NCI-H2196 (cell line): Measurements from ENCODE around the gene DACH1.

ENCODE experiments used
- DNase-seq: peaks from one replicate; lab custom pipeline; 2025; ENCODE audit not compliant: unreplicated experiment; lab: John Stamatoyannopoulos, UW

The DACH1 gene

DNA sequence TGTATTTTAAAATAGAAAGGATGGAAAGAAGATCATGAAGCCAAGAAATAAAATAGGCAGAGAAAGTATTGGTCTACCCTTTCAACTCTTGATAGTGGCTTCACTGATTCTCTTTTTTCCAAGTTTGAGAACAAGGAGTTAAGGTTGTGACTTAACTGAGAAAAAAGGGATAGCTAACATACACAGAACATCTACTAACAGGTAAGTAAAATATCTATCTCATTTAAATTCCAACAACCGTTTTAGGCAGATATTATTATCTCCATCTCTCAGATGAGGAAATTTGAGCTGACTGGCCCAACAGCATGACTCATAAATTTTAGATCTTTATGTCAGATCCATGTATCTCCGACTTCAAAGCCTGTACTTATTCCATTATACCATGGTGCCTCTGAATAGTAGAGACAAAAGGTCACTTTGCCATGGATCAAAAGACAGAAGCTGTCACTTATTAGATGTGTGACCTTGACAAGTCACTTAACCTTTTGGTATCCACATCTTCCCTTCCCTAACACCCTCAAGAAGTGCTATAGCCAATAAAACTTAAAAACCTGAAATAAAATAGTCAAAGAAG lies 152.1 kb downstream of the DACH1 start:
- no peak for DNase-seq

DNA sequence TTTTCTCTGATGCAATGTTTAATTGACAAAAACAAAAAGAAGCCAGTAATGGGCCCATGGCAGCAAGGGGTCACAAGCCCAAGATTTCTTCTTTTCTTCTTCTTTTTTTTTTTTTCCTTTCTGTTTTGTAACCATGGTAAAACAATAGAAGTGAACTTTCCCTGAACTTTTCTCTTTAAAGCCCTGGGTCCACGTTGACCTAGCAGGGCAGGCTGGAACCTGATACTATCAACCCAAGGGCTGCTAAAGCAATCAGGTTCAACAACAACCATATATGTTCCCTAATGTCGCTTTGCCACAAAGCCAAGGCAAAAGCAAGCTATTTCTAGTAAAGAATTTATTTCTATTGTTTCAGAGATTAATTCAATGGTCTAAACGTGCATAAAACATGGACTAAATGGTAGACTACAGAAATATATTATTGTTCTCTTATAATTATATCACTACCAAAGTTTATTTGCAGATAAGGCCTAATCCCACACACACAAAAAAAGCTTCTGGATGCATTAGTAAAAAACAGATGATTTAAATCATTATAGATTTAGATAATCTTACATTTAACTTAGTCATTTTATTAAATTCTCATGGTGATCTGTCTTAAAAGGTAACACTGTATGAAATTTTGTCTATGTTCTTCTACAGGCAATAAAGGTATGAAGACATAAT lies 153.9 kb downstream of the DACH1 start:
- DNase-seq, result no peak

DNA sequence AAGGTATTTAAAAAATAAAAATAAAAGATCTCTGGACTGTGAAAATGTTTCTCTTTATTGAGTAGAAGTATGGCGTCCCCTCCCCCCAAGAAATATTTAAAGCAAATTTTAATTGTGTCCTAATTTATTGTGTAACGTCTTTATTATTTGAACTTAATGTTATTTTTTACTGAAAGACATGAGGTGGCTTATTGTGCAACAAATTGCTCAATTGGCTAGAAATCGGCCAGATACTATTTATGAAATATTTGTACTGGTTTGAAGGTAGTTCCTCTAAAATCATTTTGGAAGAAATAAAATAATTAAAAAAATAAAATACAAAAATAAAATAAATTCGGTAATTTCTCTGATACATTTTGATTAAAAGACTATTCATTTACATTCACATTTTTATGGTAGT lies 162.3 kb downstream of the DACH1 start:
- DNase-seq, result no peak

DNA sequence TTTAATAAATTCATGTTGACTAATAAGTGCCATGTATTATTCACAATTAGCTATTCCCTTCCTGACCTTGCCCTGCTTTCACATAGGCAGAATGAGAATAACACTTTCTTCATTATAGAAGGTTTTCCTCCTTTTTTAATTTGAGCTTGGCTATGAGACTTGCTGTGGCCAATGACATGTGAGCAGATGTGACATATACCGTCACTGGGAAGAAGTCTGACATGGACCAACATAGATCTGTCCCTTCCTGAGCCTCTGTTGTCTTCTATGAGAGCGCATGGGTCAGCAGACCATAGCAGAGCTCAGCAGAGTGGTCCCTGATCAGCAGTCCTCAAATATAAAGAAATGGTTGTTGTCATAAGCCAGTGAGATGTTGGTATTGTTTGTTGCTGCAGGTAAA lies 163.9 kb downstream of the DACH1 start:
- DNase-seq, result no peak

DNA sequence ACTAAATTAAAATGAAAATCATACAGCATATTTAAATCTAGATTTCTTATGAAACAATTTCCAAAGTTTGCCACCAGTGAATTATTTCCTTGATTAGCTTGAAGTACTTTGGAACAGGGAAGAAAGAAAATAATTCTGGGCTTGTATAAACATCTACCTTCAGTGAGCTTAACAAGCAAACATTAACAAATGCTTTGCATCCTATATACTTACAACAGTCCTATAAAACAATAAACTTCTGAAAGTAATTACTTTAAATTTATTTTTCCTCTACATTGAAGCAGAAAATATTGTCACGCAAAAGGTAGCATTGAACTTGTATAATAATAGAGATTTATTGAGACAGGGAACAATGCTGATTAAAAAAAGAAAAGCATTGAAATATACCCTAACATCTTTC lies 164.8 kb downstream of the DACH1 start:
- no peak for DNase-seq

DNA sequence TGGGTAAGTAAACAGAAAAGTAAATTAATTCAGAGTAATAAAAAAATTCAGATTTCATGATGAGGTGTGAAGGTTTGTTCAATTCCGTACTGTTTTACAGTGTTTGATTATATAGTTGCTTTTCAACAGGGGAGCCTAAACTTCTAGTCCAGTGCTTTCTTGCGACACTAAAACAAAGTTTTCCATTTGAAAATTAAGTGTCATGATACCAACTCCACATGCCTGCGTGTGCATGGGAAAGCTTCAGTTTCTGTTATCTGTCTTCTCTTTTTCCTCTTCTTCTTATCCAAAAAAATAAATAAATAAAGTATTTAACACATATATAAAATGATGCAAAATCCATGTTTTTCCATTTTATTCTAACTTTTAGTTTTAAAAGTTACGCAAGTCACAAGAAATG lies 165.3 kb downstream of the DACH1 start:
- DNase-seq, result no peak

DNA sequence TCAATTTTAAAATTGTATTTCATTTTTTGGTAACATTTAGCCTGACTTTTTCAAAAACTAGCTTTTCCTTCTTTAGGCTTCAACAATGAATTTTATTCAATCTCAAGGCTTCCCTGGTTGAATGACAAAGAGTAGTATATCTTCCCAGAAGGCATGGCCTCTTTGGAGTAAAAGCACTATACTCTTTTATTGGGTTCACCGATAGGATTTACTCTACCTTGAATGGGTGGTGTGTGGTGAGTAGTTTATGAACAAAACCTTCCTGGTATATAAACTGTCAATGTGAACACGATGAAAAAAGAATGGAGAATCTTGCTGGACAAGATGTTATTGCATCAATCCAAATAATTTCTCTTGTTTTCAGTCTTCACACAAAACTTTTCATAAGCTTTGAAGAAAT lies 167.7 kb downstream of the DACH1 start:
- DNase-seq, result no peak

DNA sequence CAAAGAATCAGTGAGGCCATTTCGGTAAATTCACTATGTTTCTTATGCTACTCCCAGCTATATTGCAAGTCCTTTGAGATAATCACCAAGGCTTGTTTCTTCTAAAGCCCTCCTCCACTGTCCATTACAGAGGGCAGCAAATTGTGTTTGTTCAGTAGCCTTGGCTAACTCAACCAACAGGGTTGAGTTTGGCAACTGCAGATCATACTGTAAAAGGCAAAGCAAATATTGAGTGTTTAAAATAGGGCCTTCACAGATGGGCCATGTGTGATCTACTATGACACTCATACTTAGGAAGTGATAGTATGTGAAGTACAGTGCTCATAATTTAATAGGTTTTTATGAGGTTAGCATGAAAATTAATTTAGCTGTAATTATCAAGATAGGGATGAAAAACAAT lies 171.3 kb downstream of the DACH1 start:
- DNase-seq, result no peak

DNA sequence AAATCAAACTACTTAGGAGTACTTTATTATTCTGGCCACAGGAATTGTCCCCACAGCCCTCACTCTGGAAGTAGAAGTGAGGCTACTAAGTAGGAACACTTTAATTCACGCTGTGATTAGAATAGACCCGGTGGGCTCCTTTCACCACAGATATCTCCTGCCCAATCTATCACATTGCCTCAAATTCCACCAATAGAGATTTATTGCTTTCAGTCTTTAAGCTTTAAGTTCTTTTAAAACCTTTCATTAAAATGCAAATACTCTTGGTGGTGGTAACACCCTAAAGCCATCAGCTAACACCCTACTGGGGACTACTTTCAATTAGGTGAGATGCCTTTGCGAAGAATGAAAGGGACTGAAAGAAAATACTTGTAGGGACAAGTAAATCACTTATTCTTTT lies 181.9 kb downstream of the DACH1 start:
- DNase-seq, result no peak

DNA sequence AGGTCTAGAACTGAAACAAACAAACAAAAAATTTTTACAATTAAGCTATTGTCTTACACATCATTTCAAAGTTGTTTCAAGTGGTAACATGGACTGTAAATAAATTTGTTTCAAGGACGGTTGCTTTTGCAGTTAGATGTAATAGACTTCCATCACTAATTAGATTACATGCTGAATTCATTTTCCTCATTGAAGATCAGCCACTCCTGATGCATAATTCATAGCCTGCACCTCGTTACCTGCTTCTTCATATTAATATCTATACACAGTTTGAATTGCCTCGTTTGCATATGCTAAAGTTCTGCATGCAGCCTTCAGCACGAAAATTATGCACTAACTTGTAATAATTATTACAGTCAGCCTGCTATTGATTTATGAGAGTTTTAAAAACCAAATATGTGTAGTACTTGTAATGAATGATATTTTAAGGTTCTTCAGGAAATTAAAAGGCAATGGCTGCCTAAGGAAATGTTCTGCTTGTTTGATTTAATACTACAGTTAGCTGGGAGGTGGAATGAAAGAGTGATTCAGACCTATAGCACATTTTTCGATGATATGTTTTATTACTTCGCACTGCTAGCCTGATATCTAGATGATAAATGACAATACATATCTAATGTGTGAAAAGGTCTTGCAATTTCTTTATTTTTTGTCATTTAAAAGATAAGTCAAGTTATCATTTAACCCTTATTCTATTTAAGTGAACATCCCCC lies 184.9 kb downstream of the DACH1 start:
- DNase-seq, result no peak

DNA sequence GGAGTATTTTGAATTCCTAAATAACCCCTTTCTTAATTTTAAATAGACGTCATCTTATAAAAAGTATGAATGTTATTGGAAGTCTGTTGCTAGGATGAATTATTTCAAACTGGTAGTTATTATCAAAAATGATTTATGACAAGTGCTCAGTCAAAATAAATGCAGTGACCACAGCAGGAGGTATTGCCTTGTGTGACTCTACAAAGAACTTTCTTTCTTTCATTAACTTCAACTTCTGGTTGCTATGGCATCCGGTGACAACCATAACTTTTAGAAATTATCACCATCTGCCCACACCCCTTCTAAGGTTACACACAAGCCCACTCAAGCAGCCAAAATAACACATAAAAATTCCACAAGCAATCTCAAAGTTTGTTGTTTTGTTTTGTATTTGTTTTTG lies 189.9 kb downstream of the DACH1 start:
- DNase-seq, result no peak

DNA sequence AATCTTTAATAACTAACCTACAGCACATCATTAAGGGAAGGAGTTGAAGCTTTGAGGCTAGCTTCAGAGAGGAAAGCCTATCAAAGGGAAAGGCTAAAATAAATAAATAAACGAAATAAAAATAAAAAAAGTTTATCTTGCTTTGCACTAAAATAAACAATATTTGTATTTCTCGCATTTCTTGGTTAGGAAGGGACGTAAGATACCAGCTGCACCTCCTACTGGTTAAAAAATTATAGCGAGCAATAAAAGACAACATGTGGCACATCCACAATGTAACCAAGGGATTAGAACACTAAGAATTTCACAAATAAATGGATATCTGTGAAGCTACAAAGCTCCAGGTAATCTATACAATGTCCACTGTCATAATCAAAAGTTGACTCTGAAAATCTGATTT lies 194.5 kb downstream of the DACH1 start:
- no peak for DNase-seq

DNA sequence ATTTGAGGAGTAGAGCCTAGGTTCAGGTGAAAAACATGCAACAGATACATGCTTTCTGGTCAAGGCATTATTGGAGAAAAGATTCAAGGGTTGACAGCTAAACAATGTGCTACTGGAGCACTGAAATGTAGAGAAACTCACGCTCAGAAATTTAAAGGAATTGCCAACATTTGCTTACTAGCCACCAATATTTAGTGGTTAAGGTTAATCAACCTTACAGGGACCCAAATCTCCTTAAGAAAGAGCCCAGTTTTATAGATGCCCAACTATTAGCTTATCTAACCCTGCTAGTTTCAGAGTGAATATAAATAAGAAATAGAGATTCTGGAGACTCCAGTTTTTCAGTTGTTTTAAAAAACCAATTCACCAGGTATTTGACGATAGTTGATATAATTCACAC lies 203.6 kb downstream of the DACH1 start:
- no peak for DNase-seq

DNA sequence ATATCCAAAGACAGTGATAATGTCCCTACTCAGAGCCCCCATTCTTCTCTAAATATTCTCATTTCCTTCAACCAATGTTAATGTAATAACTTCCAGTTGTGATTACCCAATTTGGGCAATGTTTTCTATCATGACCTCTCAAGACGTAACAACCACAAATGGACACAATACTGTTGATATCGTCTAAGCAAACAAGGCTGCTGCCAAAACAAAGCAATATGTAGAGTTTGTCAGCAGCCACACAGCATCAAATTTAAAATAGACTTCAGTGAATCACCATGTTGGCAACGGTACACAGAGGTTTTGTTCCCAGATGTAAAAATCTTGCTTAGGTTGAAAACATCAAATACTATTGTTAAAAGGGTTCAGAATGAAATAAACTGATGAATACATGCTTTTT lies 205.1 kb downstream of the DACH1 start:
- DNase-seq, result no peak

DNA sequence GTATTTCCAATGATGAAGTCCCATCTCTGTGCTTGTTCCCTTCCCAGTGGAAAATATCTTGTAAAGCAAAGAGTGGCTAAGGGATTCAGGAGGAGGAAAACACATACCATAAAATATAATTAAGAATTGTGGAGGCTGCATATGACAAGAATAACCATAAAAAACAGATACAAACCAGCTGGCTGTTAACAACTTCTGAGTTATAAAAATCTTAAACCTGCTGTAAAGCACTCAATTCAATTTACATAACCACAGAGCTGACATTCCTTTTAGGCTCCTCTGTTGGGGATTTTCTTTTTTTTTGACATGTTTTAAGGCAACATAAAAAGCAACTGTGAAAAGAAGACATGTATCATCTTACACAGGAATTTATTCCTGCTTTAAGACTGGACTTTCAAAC lies 207.6 kb downstream of the DACH1 start:
- DNase-seq, result no peak

DNA sequence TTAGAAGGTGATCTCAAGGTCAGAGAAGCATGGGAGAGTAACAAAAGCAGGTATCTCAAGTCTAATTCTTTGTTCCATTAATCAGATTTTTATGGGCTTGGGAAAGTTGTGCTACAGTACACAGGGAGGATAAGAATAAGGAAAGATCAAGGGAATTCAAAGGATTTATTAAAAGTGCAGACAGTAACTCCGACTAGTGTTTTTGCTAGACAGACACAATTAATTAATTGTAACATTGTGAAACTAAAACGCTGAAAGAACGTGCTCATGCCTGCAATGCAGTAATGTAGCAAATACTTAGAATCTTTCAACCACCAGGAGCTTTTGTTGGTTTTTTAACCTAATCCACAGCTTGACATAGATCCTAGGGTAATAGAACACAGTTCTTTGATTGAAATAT lies 221.5 kb downstream of the DACH1 start:
- DNase-seq, result no peak

DNA sequence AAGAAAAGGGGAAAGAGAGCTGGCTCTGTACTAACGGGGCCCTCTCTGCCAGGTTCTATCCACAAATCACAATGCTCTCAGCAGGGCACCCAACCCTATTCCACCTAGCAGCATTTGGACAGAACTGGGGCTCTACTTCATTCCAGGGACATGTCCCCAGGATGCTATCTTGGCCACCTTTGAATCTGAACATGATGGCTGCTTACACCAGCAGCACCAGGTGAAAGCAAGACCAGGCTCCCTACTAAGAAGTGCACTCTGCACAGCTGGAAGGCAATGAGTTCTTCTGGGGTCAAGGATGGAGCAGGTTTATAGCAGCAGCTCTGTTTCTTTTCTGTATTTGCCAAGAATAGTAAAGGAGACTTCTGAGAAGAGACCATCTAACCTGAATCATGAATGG lies 222.4 kb downstream of the DACH1 start:
- no peak for DNase-seq

DNA sequence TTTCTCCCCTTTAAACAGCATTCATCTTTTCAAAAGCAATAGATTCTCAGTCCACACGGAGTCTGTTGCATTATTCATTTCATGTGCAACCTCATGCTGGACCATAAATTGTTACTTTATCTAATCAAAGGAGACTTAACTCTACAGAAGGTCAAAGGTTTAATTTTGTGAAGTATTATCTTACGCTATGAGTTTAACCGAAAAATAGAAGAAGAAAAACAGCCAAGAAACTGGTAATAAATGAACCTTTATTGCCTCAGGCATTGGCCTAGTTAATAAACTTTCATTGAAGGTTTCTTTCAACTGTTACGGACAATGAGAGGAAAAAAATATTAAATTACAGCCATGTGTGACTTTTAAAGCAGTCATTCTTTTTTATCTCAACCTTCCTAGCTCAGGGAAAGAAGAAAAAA lies 223.6 kb downstream of the DACH1 start:
- DNase-seq, result no peak

DNA sequence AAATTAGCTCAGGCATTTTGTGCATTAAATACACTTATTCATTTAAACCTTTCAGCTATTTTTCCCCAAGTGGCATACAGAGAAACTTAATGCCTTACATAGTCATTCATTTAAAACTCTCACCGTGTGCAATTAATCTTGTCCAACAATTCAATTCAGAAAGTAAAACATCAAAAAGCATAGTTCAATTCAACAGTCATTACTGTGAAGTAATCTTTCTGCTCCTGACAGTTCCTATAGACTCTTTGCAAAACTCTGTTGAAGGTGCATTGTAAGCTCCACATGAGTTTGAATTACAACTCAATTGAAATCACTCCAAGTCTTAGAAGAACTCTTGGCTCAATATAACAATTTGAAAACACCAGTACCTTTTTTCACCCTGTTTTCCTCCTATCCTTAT lies 228.3 kb downstream of the DACH1 start:
- no peak for DNase-seq

DNA sequence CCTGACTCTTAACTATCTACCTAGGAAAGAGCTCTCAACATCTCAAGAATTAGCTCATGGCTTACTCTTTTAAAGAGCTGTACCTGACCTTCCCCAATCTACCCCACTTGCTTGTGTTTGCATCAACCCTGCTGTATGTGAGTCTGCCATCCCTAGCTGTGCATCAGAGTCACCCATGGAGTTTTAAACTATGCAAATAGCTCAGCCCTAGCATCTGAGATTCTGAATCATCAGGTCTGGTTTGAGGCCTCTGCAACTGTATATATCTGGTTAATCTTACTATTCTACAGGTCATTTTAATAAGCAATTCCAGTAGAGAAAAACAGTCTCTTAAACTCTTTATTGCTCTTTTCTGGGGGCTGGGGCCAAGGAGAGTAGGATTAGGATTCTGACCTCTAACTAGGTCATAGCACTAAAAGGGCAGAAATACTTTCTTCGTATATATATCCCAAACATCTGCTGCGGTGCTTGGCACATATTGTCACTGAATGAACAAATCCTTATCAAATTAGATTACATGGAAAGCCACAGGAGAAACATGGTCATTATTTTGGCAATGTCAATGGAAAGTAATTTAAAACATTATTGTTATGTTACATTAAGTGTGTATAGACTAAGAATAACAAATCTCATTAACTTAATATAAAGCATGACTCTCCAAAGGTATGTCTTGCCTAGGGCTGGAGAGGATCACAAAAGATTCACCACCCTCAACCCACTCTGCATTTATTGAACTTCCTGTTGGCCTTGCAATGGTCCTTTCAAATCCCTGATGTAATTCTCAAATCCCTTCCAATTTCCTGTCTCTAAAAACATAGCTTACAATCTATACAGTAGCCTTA lies 232.2 kb downstream of the DACH1 start:
- no peak for DNase-seq

DNA sequence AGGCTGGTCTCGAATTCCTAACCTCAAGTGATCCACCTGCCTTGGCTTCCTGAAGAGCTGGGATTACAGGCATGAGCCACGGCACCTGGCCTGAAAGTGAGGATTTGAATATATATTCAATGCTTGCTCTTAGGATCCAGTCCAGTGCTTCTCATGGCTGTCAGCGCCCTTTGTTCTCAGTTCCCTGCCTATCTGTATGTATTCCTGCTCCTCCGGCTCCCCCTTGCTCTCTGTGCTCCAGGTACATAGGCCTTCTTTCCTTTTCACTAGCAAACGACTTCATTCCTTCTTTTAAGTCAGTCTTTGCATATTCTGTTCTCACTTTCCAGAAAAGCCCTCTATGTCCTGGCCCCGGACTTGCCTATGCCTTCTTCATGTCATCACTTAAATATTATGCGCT lies 232.8 kb downstream of the DACH1 start:
- DNase-seq, result no peak

DNA sequence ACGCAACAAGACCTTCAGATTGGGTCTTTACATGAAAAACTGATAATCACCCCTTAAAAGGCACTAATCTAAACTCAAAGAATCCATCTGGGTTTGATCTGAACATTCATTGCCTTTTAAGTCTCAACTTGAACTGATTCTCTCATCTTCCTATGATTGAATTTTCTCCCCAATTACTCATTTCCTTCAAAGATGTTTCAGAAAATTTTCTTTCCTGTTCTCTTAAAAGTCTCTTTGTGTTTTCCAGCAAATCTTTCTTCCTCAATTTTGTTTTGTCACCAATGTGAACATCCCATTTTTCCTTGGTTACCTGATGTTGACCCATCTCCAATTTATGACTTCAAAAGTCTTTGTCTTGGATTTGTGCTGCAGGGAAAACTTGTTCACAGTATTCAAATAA lies 234.3 kb downstream of the DACH1 start:
- no peak for DNase-seq
